Islet precursor cell (in vitro differentiated cells): ENCODE measurements around the gene ST7.
"Not testable (repeated sequence)": the region's sequence is repeated elsewhere in the genome, so short reads cannot be mapped to it uniquely, and the experiment has no call there.

Experiments used
- DNase-seq: peaks from one replicate; pipeline ENCODE4 v3.0.0-alpha.2; 2018

The ST7 gene

DNA sequence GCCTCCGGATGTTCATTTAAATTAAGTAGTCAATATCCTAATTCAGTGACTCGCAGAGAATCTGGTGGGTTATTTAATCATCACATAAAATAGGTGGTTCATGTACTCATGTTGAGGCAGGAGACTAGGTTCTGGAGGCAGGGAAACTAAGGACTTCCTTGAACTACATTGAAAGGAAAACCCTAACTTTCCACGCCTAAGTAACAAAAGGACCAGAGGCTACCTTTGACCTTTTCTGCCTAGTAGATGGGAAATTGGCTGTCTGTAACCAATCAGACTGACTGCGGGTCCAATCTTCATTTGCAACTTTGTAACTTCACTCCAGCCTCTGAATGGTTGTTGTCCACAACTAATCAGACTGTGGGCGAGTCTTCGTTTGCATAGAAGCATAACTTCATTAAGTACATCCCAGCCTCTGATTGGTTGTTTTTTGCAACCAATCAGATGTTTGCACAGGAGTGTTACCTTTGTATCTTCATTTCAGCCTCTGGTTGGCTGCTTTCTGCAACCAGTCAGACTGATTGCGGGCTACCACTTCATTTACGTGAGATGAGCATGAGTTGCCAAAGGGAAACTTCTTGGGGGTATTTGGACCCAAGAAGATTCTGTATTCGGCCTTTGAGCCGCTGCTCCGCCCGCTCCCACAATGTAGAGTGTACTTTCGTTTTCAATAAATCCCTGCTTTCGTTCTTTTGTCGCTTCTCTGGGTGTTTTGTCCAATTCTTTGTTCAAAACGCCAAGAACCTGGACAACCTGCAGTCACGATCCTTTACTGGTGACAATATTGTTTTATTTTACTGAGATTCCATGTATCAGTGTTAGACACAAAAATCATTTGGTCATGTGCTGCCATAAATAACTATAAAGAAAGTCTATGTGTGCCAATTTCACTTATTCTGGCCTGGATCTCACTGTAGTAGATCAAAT is 1.7 kb upstream of the ST7 start:
- no peak for DNase-seq

DNA sequence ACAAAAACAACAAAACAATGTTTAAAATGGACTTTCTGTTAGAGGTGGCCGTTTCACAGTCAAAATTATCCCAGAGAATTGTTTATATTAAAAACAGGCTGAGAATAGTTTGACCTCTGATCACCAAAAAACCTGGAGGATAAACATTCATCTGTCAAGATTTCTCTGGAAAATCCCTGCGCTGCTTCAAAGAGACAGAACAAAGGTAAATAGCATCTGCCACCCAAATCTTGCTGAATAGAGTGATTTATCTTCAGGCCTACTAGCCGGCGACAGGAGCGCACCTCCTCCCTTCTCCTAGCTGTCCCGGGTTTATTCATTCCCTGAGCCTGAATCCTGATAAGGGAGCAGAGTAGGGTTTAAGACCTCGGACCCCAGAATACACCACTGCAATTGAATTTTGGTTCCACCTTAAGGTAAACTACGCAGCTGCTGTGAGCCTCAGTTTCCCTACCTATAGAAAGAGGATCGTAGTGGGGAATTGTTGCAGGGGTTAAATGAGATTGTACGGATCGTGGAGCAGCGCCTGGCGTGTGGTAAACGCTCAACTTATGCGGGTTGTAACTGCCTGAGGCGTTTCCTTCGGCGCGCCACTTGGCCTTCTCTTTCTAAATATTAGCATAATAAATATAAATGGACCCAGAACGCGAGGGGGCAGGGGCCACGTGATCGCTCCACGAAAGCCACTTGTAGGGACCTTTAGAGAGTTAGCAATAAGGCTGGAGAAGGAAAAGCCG is 498 bp upstream of the ST7 start:
- peak; percentile 61 for DNase-seq

DNA sequence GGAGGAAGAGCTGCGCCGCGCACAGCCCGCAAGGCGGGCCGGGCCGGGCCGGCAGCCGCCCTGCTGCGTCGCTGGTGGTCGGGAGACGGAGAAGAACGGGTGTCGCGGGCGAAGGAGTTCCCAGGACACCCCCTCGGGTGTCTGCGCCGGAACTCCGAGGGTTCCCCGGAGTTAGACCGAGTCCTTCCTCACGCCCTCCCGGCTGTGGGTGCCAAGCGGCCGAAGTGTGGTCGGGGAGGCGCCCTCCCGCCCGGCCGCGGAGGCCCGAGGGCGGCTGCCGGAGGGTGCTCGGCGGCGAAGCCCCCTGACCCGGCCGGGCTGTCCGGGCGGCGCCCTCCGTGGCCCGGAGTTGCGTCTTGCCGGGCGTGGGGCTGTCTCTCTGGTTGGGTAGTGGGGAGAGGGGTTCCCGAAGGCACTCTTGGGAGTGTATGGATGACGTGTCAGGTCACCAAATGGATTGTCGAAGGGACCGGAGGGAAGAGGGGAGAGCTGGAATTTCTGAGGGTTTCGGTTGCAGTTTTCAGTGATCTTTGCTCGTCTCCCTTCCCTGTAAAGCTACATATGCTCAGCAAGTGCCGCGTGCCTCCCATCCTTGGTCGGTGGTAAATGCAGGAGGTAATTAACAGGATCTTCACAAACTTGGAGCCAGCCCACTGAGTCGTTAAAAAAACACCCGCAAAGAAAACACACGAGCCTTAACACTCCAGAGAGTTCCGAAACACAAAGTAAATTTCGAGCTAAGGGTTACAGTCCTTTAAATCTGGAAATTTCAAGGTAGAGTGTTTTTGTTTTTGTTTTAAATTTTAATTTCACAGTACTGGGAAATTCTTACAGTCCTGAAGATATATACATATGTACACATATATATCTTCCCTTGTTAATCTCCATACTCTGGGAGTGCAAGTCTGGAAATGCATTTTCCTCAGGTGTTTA is 871 bp downstream of the ST7 start:
- peak; percentile 83 for DNase-seq

GRCh38 chr7:116955340-116955739 is 2.0 kb downstream of the ST7 start:
- DNase-seq, result no peak

DNA sequence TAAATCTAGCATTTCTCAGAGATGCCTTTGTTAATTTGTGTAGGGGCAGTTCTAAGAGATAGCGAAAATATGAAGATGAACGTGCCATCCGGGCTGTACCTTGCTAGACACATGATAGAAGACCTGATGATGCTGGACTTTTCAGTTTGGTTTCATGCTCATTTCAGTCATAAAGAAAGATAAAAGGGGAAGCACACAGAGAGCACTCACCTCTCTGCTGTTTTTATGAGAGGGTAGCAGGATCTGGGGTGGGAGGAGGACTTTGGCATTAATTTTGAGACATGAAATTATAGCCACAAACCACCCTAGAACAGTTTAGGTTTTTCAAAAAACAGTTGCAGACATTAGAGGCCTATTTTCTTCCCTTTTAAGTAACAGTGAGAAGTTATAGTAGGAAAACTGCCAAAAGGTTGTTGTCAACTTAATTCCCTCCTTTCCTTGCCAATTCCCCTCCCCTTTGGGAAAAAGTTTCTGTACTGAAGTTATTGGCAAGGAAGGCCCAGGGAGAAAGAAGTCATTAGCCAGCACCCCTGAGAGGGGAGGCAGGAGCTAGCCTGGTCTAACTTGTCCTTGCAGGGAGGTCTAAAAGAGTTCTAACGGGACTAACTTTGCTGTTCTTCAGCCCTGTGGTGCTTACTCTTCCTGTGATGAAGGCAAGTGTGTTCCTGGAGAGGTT is 2.6 kb downstream of the ST7 start:
- DNase-seq, result no peak

- DNase-seq, result no peak
Measured at GRCh38 chr7:116956477-116956804, 3.1 kb downstream of the ST7 start.

DNA sequence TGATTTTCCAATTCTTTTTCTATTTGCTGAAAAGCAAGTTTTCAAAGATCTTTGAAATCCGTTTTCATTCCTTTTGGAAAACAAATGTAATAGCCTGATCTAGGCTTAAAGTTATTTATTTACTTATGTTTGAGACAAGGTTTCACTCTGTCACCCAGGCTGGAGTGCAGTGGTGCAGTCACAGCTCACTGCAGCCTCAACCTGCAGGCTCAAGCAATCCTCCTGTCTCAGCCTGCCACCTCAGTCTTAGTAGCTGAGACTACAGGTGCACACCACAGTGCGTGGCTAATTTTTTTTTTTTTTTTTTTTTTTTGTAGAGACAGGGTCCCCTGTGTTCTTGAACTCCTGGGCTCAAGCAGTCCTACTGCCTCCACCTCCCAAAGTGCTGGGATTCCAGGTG is 4.6 kb downstream of the ST7 start:
- no peak for DNase-seq

- not testable (repeated sequence) for DNase-seq
Measured at GRCh38 chr7:116961966-116962673, 8.8 kb downstream of the ST7 start.

DNA sequence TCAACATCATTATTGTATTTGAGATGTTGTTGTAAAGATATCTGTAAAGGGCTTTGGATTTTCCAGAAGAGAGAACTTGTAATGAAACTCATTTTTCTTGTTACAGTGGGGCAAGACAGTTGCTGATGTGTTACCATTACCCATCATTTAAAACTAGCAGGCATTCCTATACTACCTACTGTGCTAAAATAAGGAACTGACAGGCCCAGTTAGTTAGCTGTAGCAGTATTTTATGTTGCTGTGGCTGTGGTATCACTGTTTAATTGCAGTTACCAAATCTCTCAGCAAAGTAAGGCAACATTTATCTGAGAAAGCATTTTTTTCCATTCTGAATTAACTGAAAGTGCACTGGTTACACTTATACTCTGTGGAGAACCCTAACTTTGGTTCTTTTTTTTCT is 9.9 kb downstream of the ST7 start:
- no peak for DNase-seq

- no peak for DNase-seq
Measured at GRCh38 chr7:116966601-116967000, 13.3 kb downstream of the ST7 start.

DNA sequence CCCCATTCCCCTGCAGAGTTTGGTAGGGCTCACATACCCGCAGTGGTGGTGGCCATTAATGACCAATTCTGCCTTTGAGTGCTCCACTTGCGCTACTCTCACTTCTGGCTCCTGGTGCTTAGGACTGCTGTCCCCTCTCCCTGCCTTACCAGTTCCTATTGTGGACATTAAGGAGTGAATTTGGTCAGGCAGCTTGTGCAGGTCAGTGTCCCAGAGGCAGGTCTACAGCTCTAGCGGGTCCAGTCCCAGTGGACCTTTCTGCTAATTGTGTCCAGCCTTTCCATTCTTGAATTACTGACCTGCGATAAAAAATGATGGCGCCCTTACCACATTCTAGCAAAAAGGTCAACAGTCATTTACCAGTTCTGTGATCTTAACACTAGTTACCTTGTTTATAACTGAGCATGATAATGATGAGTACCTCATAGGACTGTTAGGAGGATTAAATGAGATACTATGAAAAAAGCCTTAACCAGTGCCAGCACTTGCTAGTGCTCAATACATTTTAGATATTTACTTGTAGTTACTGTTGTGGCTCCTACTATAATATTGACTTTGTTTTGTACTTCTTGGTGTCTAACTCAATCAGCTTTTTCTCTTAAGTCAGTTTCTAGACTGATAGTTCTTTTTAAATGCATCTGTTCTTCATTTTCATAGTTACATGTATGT is 14.1 kb downstream of the ST7 start:
- no peak for DNase-seq

GRCh38 chr7:116967983-116968382 is 14.7 kb downstream of the ST7 start:
- DNase-seq, result no peak

DNA sequence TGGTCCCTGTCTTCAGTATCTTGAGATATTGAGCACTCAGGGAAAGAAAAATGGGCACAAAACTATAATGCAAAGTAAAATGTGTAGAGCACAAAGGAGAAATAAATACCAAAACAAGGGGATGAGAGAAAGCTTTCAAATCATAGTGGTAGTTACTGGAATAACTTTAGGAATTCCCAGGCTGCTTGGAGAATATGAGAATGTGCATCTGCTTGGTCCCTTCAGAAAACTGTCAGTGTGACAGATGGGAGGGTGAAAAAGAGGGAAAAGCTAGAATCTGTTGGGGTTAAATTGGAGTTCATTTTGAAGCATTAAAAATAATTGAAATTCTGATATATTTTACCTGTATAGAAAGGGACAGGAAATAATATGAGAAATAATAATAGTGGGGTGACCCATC is 15.3 kb downstream of the ST7 start:
- no peak for DNase-seq

GRCh38 chr7:116969371-116969902 is 16.1 kb downstream of the ST7 start:
- no peak for DNase-seq

GRCh38 chr7:116970238-116970910 is 17.1 kb downstream of the ST7 start:
- no peak for DNase-seq

DNA sequence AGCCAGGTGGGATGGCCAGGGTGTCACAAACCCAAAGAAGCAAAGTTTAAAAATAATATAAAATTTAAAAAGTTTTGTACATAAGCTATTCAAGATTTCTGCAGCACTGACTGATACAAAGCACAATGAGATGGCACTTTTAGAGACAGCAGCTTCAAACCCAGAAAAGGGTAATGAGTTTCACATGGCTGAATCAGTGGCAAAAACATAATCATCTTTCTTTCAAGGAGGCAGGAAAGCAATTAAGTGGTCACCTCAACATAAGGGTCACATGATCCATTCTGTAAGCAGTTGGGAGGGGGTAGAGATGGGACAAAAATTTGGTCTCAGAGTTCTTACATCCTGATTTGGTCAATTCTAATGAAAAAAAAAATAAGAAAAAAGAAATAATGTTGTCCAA is 17.9 kb downstream of the ST7 start:
- not testable (repeated sequence) for DNase-seq

DNA sequence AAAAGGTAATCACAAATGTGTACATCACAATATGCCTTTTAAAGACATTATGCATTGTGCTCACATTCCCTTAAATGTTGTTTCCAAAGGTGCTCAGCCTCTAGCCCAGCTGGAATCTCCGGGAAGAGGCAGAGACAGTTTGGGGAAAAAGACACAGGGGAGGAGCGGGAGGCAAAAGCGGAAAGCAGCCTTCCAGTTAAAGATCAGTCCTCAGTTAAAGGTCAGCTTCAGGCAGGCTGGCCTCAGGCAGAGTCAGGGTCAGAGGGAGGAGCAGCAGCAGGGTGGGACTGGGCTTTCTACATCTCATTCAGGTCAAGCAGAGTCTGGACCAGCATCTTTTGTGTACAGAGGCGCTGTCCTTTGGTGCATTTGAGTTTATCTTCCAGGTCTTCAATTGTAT is 18.6 kb downstream of the ST7 start:
- DNase-seq, result peak; percentile 68

DNA sequence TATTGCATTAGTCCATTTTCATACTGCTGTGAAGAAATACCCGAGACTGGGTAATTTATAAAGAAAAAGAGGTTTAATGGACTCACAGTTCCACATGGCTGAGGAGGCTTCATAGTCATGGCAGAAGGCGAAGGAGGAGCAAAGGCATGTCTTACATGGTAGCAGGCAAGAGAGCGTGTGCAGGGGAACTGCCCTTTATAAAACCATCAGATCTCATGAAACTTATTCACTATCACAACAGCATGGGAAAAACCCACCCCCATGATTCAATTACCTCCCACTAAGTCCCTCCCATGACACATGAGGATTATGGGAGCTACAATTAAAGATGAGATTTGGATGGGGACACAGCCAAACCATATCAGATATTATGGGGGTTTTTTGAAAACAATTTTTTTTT is 21.7 kb downstream of the ST7 start:
- not testable (repeated sequence) for DNase-seq

- DNase-seq, result no peak
Measured at GRCh38 chr7:116977172-116977571, 23.9 kb downstream of the ST7 start.

- no peak for DNase-seq
Measured at GRCh38 chr7:116978006-116978405, 24.7 kb downstream of the ST7 start.
